GM12892 (cell line): ENCODE measurements around the gene BIVM.

Experiments used
- POLR2AphosphoS5 ChIP-seq: IDR thresholded peaks from 2 replicates; pipeline ENCODE4 v1.6.1; 2011; ENCODE audit warnings: low read depth, low read length, control low read depth
- TAF1 ChIP-seq: IDR thresholded peaks from 2 replicates; pipeline ENCODE4 v1.6.1; 2011; ENCODE audit warnings: low read depth, mild to moderate bottlenecking, control low read depth, low read length, borderline replicate concordance

GRCh38 chr13:102770435-102770834 is 28.5 kb upstream of the BIVM start:
- TF ChIP-seq POLR2AphosphoS5, result no peak
- no peak for TF ChIP-seq TAF1
